DMS79 treated with DMSO at 0.1 percent for 48 hours (cell line): ENCODE data around the gene DLGAP1.
"Not testable (repeated sequence)": the region's sequence is repeated elsewhere in the genome, so short reads cannot be mapped to it uniquely, and the experiment has no call there.

Experiments used
- DNase-seq: peaks from one replicate; lab custom pipeline; 2025; lab: John Stamatoyannopoulos, UW

The DLGAP1 gene

DNA sequence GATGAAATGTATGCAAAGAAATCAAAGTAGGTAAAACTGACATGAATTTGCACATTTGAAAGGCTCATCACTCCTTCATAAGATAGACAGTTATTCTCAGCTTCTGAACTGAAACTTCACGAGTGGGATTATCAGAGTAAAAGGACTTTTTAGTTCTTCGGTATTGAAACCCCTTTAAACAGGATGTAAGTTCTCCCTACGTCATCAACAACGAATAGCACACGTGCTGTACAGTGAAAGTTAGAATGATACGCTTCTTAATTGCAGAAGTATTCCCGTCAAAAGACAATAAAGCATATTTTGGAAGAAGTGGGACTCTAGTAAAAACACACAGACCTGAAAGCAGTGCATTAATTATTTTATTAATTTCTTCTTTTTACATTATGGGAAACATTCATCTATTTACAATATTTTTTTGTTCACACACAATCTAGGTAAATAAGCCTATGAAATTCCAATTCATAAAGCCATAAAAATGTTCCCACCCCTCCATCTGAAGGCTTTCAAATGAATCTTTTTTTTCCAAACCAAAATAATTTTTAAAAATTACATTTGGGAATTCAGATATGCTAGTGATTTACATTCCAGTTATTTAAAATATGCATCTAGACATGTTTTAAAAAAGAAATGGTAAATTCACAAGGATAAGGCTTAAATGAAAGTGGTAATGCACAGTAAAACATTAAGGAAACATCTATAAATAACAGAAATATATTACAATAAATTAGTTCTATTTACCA, 959.2 kb downstream of the DLGAP1 start:
- DNase-seq: peak; percentile 52

DNA sequence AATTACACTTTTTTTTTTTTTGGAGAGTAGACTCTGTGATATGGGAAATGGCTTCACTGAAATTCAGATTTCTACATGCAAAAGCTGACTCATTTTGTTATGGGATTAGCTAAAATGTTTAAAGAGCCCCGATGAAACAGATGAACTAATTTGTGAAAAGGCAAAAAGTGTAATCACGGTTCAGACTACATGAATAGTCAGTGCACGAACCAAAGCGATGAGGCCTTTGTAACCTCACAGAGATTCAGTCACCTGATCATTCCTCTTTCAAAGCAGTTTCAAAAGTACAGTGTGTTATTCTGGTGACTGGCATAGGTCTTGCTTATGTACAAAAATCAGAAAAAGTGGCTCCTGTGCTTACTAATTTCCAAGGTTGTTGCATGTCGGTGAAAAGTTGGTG, 960.5 kb downstream of the DLGAP1 start:
- DNase-seq: no peak

DNA sequence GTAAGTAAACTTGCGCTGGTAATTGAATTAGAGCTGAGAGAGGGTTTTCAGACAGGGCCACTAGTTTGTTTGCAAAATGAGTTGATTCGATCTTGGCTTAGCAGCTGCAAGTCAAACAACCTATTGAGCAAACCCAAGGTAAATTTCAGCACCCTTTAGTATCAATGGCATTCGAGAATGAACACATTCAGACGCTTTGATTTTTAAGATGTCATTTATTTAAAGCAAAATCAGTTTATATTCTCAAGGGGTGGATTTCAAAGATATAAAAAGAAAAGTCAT, 960.9 kb downstream of the DLGAP1 start:
- peak; percentile 67 for DNase-seq

DNA sequence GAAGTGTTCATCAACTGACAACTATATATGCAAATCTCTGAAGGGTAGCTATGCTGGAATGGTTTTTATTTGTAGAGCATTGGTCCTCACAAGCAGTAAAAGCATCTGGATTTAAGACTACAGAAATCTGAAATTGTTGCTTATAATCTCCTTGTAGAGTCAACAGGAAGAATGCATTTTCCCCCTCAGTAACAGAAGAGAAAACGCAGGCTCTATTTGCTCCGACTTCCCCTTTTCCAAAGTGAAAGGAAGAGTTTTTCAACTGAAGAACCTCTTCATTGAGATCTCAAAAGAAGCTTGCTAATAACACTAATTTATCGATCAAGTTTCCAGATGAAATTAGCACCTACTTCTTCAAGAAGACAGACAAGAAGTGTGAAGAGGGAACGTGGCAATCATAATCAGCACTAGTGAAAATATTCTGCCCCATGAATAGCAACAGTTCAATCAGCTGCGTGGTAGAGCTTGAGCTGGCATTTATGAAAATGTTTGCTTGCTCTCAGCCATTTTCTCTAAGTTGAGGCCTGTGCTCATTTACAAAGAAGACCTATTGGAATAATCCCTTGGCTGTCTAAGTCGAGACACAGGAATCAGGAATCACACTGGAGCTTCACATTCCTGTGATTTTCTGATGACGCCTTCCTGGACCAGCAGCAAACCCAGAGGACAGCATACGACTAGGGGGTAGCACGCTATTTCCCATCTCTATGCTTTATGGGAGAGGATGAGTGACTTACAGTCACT, 961.4 kb downstream of the DLGAP1 start:
- peak; percentile 75 for DNase-seq

DNA sequence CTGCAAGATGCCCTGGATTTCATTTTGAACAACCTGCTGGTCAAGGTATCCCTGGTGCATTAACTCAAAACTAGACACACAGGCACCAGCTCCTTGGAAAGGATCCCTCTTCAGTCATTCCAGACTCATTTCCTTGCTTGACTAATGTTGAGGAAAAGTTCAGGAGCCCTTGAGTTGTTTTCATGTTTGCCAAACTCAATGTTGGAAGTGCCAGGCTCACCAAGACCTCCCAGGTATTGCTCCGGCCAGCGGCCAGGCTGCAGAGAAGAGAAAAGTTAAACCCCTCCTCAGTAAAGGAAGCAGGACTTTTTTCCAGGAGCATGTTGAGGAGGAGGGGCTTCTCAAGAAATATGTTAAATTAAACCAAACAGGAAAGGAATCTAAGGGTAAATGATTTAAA, 962.4 kb downstream of the DLGAP1 start:
- DNase-seq: peak; percentile 87

DNA sequence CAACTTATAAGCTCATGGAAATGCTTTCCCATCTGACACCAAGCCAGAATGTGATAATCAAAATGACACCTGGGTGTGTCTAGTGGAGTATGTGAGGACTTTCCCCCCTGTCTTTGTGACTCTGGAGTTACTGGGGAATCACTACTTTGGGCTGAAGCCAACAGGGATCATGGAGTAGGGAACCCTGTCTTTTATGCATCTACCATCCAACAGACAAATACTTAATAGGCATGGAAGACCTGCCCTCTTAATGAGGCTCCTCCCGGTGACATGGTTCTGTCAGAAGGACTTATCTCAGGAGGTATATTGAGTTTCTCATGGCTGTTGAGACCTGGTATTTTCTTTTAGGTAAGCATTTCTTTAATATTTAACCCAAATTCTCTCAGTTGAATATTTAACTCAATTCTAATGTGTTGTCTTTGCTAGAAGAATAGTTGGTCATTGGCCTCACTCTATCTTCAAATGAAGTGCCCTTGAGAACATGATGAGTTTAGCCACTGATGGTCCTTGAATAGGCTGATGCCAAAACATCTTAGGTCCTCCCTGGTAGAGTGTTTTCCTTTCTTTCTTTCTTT, 963.0 kb downstream of the DLGAP1 start:
- DNase-seq: peak; percentile 80

DNA sequence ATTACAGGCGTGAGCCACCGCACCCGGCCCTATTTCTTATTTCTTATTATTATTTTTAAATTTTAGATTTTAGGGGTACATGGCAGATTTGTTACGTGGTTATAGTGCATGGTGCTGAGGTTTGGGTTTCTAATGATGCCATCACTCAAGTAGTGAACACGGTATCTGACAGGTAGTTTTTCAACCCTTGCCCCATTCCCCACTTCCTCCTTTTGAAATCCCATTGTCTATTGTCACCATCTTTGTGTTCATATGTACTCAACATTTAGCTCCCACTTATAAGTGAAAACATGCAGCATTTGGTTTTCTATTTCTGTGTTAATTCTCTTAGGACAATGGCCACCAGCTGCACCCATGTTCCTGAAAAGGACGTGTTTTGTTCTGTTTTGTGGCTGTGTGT, 965.6 kb downstream of the DLGAP1 start:
- DNase-seq: no peak

DNA sequence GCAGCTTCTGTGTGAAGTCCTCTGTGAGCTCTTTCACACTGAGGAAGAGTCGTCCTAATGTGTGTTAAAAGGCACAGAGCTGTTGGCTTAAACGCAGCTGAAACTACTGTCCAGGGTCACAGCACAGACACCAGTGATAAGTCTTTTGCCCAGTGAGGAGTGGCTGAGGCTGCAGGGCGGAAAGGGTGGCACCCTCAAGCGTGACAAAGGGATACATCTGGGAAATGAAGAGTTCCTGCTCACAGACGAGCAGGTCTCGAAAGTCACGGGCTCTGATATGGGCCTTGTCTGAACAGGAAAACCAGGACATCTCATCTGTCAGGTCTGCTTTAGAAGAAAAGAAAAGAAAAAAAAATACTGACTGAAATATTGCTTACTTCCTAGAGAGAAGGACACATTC, 968.6 kb downstream of the DLGAP1 start:
- DNase-seq: no peak

DNA sequence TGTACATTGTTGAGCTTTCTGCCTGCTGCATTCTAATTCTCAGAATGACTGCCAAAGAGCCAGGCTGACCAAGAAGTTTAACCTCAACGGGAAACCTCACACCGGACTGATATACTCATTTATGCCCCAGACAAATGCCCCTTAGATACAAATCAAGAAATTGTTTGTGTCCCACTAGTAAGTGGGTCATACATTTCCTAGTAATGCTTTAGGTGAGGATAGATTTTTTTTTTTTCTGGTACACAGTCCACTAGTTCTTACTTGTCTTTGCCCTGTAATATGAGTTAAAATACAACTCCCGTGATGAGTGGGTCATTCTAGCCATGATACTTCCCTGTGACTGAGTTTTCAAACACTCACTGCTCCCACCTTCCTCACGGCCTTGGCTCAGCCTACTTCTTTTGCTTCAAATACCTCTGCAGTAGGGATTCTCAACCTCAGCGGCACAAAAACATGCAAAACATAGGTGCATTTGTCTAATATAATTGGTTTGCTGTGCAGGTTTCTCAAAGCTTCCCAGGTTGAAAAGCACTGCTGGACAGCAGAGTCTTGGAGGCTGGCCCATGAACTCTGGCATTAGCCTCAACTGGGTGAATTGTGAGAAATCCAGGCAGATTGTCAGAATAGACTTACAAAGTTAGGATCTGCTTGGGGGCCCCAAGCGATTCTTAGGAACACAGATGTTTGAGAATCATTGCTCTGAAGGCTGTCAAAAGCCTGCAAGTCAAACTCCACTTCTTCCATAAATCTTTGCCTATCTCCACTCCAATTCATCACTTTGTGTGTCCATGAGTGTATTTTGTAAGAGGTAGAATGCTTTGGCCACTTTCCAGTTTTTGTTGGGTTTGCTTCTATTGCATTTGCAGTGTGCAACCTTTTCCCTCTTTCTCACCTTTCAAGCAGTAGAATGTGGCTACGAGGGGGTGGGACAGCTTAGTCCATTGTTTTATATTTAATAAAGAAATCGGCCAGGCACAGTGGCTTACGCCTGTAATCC, 969.7 kb downstream of the DLGAP1 start:
- no peak for DNase-seq

DNA sequence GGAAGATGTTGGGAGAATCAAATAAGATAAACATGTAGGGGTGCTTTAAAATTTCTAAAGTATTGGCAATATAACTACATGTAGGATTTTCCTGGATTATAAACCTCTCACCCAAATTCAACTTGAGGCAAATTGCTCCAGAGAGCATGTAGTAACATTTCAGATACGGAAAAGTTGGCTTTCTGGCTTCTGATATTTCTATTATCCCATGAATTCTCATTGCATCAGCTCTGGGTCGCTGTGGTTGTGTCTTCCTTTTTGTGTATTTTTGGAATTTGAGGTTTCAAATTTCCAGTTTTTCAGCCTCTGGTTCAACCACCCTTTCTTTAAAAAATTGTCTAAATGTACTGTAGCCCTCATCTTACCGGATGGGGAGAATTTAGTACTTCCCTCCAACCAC, 972.8 kb downstream of the DLGAP1 start:
- no peak for DNase-seq

DNA sequence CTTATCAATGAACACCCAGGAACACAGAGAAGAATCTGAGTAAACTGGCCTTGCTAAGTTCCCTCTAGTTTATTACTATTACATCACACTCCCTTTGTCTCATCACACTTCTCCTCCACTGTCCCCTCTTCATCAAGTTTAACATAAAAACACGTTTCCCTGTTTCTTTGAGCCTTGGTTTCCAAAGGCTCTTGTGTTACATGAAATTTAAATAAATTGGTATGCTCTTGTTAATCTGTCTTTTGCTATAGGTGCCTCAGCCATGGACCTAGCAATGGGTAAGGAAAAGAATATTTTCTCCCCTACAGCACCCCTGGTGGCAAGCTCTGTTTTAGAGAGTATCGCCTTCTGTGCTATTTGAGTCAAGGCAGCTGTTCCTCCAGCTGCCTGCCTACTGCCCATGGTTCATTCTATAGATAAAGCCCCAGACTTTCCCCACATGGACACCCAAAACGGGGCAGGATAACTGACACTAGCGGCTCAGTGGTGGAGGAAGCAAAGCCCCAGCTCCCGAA, 973.4 kb downstream of the DLGAP1 start:
- no peak for DNase-seq

DNA sequence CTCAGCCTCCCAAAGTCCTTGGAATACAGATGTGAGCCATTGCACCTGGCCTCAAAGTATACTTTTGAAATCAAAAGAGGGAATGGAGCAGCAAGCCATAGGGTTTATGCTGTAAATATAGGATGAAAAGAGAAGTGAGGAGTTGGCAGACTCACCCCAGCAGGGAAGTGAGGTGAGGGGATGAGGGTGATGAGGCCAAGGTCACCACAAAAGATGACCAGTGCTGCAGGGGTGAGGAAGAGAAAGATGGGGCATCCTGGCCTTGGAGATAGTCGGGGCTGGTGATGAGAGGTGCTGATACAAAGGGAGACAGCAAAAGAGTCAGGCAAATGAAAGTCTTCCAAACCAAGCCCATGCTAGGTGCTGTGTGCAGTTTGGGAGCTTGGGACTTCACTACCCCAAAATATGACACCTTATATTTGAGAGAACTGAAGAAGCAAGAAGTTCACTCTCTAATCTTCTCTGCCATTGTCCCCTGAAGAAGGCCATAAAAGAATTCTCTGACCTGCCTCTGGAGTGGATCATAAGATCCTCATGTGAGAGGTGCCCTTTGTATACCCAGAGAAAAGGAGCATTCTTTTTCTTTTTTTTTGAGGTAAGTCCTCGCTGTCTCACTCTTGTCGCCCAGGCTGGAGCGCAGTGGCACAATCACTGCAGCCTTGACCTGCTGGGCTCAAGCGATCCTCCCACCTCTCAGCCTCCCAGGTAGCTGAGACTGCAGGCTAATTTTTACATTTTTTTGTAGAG, 974.1 kb downstream of the DLGAP1 start:
- no peak for DNase-seq

DNA sequence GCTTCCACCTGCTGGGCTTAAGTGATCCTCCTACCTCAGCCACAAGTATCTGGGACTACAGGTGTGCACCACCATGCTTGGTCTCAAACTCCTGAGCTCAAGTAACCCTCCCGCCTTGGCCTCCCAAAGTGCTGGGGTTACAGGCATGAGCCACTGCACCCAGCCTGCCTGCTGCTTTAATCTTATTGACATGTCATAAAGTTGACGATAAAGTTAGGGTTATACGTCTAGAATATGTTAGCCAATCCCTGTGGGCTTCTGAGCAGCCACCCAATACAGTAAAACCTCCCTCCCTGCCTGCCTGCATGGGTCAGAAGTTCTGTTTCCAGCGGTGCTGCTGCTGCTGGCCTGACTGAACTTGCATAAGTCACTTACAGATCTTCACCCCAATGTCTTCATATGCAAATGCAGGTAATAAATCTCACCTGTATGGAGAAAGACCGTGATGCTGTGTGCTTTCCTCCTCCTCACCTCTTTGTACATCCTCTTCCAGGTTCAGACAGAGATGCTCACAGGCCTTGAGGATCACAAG, 975.1 kb downstream of the DLGAP1 start:
- no peak for DNase-seq

DNA sequence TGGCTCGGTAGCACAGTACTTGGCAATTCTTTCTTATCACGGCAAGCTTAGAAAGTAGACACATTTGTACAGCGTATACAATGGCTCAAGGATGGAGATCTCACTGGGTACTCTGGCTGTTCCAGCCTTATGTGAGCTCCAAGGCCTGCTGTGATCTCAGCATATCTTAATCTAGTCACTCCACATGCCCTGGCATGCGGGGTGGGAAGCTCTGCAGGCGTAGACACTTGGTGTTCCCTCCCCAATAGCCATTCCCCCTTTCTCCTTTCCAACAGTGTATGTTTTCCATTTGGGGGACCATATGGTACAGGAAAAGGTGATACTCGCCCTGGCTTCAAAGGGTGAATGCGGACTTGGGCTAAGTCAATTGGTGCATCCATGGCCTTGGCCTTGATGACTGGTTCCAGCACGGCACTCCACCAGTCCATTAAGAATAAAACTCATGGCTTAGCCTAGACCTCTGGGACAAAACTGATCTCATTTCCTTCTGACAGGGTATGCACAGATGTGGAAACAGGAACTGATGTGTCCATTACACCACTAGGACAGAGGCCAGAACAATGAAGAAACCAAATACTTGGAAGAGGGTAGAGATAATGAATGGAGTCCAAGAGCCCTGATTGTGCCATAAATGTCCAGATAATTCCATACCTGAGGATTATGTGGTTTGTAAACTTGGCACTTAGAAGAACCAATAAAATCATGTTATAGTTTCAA, 976.7 kb downstream of the DLGAP1 start:
- DNase-seq: no peak

DNA sequence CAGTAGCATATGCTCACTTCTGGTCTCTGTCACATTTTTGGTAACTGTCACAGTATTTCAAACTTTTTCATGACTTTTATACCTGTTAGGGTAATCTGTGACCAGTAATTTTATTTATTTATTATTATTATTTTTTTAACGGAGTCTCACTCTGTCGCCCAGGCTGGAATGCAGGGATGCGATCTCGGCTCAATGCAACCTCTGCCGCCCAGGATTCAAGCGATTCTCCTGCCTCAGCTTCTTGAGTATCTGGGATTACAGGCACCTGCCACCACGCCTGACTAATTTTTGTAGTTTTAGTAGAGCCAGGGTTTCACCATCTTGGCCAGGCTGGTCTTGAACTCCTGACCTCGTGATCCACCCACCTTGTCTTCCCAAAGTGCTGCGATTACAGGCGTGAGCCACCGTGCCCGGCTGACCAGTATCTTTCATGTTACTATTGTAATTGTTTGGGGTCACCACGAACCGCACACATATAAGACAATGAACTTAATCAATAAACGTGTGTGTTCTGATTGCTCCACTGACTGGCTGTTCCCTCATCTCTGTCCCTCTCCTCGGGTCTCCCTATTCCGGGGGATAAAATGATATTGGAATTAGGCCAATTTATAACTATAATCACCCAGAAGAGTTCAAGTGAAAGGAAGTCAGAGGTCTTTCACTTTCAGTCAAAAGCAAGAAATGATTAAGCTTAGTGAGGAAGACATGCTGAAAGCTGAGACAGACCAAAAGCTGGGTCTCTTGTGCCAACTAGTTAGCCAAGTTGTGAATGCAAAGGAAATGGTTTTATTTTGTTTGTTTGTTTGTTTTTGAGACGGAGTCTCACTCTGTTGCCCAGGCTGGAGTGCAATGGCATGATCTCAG, 982.2 kb downstream of the DLGAP1 start:
- no peak for DNase-seq

DNA sequence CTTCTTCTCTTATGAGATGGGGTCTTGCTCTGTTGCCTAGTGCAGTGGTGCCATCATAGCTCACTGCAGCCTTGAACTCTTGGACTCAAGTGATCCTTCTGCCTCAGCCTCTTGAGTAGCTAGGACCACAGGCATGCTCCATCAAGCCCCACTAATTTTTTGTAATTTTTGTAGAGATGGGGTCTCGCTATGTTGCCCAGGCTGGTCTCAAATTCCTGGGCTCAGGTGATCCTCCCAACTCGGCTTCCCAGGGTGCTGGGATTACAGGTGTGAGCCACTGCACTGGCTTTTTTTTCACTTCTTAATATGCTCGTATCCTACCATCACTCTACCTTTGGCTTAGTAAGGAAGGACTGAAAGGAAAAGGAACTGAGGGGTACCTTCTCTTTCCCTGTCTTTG, 983.0 kb downstream of the DLGAP1 start:
- not testable (repeated sequence) for DNase-seq

DNA sequence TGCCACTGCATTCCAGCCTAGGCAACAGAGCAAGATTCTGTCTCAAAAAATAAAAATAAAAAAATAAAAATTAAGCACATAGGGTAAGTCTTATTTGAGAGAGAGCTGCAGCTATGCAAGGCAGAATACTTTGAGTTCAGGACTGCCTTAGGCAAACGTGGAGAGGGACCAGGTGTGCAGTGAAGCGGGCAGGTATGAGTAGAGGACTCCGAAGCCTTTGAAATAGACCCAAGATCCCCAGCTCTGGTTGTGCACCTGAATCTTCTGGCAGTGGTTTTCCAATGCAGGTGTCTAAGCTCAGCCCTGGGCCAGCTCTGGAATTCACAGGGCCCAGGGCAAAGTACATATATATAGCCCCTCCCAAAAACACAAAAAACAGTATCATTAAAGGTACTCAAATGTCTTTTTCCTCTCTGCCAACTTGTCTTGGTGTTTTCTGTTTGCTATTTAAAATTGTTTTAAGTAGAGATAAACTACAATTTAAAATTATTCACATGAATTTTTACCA, 983.9 kb downstream of the DLGAP1 start:
- no peak for DNase-seq

DNA sequence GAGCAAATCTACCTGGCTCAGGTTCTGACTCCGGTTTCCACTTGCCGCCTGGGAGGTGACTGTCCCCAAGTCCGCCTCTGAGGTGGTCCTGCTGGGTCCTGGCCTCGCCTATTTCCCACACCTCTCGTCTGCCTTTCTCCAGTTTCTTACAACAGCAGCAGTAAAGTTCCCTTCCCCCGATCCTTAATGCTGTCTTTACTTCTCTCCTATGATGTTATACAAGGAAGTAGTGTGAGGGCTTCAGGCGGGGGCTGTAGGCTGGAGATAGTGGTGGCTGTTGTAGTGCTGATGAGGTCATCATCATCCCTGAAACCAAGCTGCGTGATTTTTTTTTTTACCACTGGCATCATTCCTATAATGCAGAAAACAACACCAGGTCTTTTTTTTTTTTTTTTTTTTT, 986.3 kb downstream of the DLGAP1 start:
- DNase-seq: no peak

DNA sequence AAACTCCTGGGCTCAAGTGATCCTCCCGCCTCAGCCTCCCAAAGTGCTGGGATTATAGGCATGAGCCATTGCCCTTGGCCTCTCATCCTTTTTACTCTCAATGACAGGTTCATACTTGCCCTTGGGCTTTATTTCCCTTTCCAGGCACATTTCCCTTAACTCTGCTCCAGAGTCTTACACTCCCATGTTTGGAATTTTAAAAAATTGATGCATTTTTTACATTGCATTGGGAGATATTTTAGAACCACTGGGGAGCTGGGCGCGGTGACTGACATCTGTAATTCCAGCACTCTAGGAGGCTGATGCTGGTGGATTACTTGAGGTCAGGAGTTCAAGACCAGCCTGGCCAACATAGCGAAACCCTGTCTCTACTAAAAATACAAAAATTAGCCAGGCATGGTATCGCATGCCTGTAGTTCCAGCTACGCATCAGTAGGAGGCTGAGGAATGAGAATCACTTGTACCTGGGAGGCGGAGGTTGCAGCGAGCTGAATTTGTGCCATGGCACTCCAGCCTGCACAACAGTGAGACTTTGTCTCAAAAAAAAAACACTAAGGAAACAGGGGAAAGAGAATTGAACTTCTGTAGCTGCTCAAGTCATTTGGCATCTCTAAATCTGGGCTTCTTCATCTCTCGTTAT, 986.9 kb downstream of the DLGAP1 start:
- DNase-seq: no peak
